ENCODE measurements around the gene USP4.
"Not testable (repeated sequence)": the region's sequence is repeated elsewhere in the genome, so short reads cannot be mapped to it uniquely, and the experiment has no call there.

DNA sequence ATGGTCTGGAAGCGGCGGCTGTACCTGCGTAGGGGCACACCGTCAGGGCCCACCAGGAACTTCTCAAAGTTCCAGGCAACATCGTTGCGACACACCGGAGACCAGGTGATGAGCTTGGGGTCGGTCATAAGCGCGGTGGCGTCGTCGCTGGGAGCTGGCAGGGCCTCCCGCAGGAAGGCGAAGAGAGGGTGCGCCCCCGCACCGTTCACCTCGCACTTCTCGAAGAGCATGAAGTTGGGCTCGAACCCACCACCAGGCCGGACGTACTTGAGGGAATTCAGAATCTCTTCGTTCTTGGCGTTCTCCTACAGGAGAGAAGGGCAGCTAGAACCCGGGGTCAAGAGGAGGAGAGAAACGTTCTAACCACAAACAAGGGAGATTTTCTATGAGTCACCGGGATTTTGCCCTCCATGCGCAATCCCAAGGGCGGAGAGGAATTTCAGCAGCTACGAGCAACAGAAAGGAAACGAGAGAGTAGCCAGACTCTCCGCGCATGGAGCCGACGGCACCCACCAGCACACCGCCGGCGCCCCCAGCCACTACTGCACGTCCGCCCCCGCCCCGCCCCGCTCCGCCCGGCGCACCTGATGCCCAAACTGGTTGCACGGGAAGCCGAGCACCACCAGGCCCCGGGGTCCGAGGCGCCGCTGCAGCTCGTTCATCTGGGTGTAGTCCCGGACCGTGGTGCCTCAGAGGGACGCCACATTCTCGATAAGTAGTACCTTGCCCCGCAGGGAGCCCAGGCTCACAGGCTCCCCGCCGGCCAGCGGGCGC lies 17.8 kb upstream of the USP4 start:
- TF ChIP-seq, protein P1, sequence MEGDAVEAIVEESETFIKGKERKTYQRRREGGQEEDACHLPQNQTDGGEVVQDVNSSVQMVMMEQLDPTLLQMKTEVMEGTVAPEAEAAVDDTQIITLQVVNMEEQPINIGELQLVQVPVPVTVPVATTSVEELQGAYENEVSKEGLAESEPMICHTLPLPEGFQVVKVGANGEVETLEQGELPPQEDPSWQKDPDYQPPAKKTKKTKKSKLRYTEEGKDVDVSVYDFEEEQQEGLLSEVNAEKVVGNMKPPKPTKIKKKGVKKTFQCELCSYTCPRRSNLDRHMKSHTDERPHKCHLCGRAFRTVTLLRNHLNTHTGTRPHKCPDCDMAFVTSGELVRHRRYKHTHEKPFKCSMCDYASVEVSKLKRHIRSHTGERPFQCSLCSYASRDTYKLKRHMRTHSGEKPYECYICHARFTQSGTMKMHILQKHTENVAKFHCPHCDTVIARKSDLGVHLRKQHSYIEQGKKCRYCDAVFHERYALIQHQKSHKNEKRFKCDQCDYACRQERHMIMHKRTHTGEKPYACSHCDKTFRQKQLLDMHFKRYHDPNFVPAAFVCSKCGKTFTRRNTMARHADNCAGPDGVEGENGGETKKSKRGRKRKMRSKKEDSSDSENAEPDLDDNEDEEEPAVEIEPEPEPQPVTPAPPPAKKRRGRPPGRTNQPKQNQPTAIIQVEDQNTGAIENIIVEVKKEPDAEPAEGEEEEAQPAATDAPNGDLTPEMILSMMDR (IDR thresholded peaks at IDR 0.05), result not testable (repeated sequence)
- not testable (repeated sequence) for TF ChIP-seq POLR2A (IDR thresholded peaks at IDR 0.05); POLR2AphosphoS5 (IDR thresholded peaks at IDR 0.05; ENCODE audit: insufficient read depth in 1 of 2, low read depth in 1 of 2)

Data from vagina (tissue), 2 donors.